ENCODE results near the gene TRIM36.

Gene TRIM36

GRCh38 chr5:115079924-115080623 lies 89.6 kb downstream of the TRIM36 start:
- DNase-seq (ENCODE audit: insufficient read length, low spot score) (no peak), FAIRE-seq (no peak)
